ENCODE results near the gene STX11. TPM values are rescaled to one million over a fixed set of nuclear protein-coding genes. Genes with fewer than 3 reads are reported as not detected.

Gene STX11
- total RNA-seq, 1 experiment from 2014 or later: not detected

DNA sequence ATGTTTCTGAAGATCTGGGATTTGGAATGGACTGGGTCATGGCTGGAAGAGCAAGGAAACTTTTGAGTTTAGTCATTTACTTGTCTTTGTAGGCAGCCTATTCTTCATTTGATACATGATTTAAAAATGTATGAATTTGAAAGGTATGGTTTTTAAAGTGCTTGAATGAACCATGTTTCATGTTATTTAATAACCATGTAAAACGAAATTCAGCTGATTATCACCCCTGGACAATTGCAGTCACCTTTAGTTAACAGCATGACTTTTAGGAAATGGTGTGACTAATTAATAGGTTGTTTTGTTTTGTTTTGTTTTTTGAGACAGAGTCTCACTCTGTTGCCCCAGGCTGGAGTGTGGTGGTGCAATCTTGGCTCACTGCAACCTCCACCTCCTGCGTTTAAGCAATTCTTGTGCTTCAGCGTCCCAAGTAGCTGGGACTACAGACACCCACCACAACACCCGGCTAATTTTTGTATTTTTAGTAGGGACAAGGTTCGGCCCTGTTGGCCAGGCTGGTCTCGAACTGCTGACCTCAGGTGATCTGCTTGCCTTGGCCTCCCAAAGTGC is 2.1 kb downstream of the STX11 start:
- no peaks in the 10 kb centered on the region for H3K36me3 ChIP-seq (replicated peaks; ENCODE audit: control insufficient read depth, insufficient read depth, low read length)
- peaks cover 36% of the 10 kb centered on the region for H3K27me3 ChIP-seq (ENCODE audit: control insufficient read depth, insufficient read depth, low read length)
- H3K4me3 ChIP-seq (ENCODE audit: insufficient read depth, low read depth, low read length): no peak overlapping the region
- DNase-seq: no peak

DNA sequence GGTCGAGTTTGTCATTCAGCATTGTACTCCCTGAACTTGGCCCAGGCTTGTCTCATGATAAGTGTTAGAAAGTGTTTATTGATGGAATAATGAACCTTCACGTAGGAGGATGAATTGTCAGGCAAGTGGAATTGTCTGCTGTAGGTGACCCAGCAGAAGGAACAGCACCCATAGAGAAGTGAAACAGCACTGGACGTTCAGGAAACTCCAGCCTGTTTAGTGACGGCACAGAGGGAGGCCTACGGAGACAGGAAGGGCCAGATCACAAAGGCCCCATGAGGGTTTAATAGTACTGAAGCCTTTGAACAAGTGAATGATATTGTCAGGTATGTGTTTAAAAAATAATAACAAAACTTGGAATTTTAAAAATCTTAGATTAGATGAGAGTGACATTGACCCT is 2.9 kb downstream of the STX11 start:
- Histone ChIP-seq H3K36me3 (replicated peaks; ENCODE audit: control insufficient read depth, insufficient read depth, low read length) (no peaks in the 10 kb centered on the region), H3K27me3 (ENCODE audit: control insufficient read depth, insufficient read depth, low read length) (peaks cover 32% of the 10 kb centered on the region), H3K4me3 (ENCODE audit: insufficient read depth, low read depth, low read length) (no peak overlapping the region)
- no peak for DNase-seq

DNA sequence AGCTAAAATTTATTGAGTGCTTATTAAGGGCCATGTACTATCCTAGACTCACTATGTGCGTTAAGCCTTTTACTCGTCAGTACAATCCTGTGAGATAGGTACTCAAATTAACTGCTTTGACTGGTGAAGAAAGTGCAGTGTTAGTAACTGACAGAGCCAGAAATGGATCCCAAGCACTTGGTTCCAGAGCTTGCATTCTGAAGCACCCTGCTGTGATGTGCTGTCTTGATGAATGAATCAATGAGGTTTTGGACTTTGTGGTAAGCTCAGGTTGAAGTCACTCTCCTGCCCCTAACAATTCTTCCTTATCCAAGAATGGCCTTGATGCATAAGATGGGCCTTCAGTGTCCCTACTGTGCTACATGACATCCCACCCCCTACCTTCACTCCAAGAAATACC is 3.7 kb downstream of the STX11 start:
- H3K36me3 ChIP-seq (replicated peaks; ENCODE audit: control insufficient read depth, insufficient read depth, low read length): no peaks in the 10 kb centered on the region
- no peak overlapping the region for H3K4me3 ChIP-seq (ENCODE audit: insufficient read depth, low read depth, low read length)
- no peak for DNase-seq
- H3K27me3 ChIP-seq (ENCODE audit: control insufficient read depth, insufficient read depth, low read length): peaks cover 28% of the 10 kb centered on the region

DNA sequence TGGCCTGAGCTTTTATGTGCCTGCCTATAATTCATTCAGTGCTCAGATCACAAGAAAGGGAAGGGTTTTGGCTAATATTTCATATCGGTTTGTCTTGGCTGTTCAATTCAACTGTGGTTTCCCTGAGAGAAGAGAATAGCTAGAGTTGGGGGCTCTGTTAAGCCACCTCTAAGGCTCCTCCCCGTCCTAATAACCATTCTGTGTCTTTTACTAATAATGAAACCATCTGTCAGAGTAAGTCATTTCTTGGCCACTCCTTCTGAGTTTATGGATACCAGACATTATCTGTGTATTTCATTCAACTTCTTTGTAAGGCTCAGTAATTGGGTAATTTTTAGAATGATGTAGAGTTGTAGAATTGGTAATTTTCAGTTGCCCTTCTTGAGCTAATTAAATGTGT is 5.2 kb downstream of the STX11 start:
- no peak for DNase-seq
- Histone ChIP-seq H3K36me3 (replicated peaks; ENCODE audit: control insufficient read depth, insufficient read depth, low read length) (no peaks in the 10 kb centered on the region), H3K4me3 (ENCODE audit: insufficient read depth, low read depth, low read length) (no peak overlapping the region), H3K27me3 (ENCODE audit: control insufficient read depth, insufficient read depth, low read length) (peaks cover 12% of the 10 kb centered on the region)

DNA sequence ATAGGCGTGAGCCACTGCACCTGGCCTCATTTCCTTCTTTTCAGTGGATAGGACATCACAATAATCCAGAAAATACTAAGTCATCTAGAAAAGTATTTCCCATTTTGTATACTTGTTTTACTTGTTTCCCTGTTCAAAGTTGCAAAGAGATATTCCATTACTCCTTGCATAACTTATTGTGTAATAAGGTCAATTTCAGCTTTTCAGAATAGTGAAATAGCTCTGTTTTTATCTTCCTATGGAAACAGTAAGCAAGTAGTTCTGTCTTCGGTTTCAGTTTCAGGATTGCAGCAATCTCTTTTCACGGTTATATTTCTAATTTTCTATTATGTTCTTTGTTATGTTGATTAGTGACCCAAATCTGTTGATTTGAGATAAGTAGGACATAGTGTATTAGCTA is 6.0 kb downstream of the STX11 start:
- Histone ChIP-seq H3K4me3 (ENCODE audit: insufficient read depth, low read depth, low read length) (no peak overlapping the region), H3K36me3 (replicated peaks; ENCODE audit: control insufficient read depth, insufficient read depth, low read length) (no peaks in the 10 kb centered on the region), H3K27me3 (ENCODE audit: control insufficient read depth, insufficient read depth, low read length) (peaks cover 6% of the 10 kb centered on the region)
- DNase-seq: no peak

DNA sequence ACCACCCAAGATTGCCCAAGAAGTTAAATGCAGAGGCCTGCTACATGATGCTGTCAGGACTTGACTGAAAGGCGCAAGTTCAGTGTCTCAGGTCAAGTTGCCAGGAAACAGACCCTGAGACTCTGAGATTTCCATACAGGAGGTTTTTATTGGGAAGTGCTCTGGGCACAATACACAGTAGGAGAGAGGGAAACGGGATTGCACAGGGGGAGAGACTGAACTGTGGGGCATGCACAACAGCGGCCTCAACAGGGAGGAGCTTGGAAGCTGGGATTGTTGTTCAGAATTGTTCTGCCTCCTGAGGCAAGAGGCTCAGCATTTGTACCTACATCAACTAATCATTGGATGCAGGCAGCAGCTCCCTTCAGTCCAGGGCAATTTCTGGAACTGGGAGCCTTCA is 6.7 kb downstream of the STX11 start:
- peak; percentile 16 for DNase-seq
- Histone ChIP-seq H3K36me3 (replicated peaks; ENCODE audit: control insufficient read depth, insufficient read depth, low read length) (no peaks in the 10 kb centered on the region), H3K4me3 (ENCODE audit: insufficient read depth, low read depth, low read length) (no peak overlapping the region), H3K27me3 (ENCODE audit: control insufficient read depth, insufficient read depth, low read length) (no peaks in the 10 kb centered on the region)

DNA sequence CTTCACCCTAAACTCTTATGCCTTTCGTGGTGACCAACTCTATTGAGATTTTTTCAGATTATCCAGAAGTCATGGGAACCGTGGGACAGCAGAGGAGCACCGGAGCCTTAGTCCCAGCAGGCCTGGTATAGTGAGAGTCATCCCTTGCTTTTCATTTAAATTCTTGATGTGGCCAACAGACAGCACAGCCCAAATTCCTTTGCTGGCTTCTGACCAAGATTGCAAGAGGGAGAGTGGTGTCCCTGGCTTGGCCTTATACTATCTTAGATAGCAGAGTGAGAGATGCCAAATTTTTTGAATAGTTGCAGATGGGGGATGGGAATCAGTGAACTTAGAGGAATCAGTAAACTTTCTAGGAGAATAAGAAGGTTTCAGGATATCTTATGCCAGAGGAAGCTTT is 7.8 kb downstream of the STX11 start:
- H3K27me3 ChIP-seq (ENCODE audit: control insufficient read depth, insufficient read depth, low read length): no peaks in the 10 kb centered on the region
- DNase-seq: peak; percentile 25

DNA sequence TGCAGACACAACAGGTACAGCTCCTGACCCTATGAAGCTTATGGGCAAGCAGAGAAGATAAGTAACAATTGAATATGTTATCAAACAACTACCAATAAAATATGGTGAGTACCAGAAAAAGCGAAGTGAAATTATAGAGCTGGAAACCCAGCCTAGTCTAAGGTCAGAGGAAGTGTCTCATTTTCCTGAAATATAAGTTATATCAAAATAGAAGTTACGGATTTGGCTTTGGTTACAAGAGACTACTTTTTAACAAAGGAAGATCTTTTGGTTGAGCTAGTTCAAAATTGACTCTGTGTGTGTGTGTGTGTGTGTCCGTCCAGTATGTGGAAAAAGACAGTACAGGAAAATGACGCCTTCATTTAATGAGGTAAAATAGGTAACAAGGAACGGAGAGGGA is 8.9 kb downstream of the STX11 start:
- Histone ChIP-seq H3K36me3 (replicated peaks; ENCODE audit: control insufficient read depth, insufficient read depth, low read length) (no peaks in the 10 kb centered on the region), H3K4me3 (ENCODE audit: insufficient read depth, low read depth, low read length) (no peak overlapping the region), H3K27me3 (ENCODE audit: control insufficient read depth, insufficient read depth, low read length) (no peaks in the 10 kb centered on the region)
- no peak for DNase-seq

More for the DNA sequence above, 7.8 kb downstream of the STX11 start:
- Histone ChIP-seq H3K4me3 (ENCODE audit: insufficient read depth, low read depth, low read length) (no peak overlapping the region), H3K36me3 (replicated peaks; ENCODE audit: control insufficient read depth, insufficient read depth, low read length) (no peaks in the 10 kb centered on the region)

DNA sequence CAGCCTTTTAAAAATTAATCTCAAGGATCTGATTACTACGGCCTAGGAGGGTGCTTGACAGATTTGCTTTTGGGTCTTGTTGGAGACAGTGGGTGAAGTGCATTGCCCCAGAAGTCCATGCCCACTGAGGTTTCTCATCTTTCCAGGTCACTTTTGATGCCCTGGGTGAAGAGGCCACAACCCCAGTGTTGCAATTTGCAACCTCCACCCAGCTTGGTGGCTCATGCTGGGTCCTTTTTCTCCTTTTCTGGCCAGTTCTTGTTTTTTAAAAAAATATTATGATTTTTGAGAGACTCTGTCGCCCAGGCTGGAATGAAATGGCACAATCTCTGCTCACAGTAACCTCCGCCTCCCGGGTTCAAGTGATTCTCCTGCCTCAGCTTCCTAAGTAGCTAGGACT is 9.4 kb downstream of the STX11 start:
- Histone ChIP-seq H3K36me3 (replicated peaks; ENCODE audit: control insufficient read depth, insufficient read depth, low read length) (no peaks in the 10 kb centered on the region), H3K27me3 (ENCODE audit: control insufficient read depth, insufficient read depth, low read length) (no peaks in the 10 kb centered on the region), H3K4me3 (ENCODE audit: insufficient read depth, low read depth, low read length) (no peak overlapping the region)
- no peak for DNase-seq

DNA sequence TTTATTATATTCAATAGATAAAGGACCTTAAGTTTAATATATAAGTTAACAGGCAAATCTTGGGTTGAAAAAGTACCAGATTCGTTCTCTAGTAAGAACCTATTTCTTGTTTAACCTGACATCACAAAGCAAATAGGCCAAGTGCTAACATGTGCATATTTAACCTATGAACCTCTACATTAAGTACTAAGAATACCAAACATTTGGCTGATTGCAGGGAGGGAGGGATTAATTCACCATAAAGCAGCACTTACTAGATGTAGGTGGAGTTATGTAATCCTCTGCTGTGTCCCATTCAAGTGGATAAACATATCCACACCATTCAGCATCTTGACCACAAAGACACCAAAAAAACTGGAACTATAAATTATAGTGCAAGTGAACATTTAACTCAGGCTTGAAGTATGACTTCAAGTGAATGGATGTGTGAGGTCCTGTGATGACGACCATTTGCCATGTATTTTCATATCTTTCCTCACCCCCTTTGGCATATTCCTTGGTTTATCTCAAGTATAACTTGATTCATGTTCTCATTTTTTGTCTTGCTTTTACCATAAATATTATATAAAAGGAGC is 10.2 kb downstream of the STX11 start:
- Histone ChIP-seq H3K36me3 (replicated peaks; ENCODE audit: control insufficient read depth, insufficient read depth, low read length) (no peaks in the 10 kb centered on the region), H3K4me3 (ENCODE audit: insufficient read depth, low read depth, low read length) (no peak overlapping the region), H3K27me3 (ENCODE audit: control insufficient read depth, insufficient read depth, low read length) (no peaks in the 10 kb centered on the region)
- no peak for DNase-seq

DNA sequence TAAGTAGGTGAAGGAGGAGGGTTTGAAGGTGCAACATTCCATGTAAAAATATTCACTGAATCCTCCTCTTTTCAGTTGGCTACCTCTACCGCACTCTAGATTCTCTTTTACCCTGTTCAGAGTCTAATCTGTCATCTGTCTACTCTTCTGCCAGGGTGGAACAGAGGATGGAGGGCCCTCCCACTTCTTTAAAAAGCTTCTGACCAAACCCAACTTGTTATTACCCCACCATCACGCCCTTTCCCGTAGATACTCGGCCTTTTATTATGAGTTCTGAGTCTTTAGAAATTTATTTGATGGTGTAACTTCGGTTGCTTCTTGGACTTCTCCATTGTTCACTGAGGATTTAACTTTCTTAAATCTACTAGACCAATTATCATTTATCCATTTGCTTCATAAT is 11.7 kb downstream of the STX11 start:
- no peak overlapping the region for H3K4me3 ChIP-seq (ENCODE audit: insufficient read depth, low read depth, low read length)
- no peaks in the 10 kb centered on the region for H3K27me3 ChIP-seq (ENCODE audit: control insufficient read depth, insufficient read depth, low read length)
- H3K36me3 ChIP-seq (replicated peaks; ENCODE audit: control insufficient read depth, insufficient read depth, low read length): no peaks in the 10 kb centered on the region
- DNase-seq: no peak

DNA sequence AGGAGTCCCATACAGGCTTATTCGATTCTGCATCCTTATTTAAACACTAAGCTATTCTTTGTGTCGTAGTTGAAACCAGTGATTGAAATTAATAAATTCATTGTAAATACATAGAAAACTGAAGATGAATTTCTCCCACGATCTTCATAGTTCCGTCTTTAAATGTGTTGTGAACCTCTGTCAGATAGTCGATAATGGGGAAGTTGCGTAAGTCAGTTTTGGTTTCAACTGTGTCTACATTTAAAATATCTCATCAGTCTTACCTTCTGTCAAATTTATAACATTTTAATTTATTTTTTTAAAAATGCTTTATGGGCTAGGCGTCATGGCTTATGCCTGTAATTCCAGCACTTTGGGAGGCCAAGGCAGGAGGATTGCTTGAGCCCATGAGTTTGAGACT is 12.7 kb downstream of the STX11 start:
- no peak overlapping the region for H3K4me3 ChIP-seq (ENCODE audit: insufficient read depth, low read depth, low read length)
- no peak for DNase-seq

DNA sequence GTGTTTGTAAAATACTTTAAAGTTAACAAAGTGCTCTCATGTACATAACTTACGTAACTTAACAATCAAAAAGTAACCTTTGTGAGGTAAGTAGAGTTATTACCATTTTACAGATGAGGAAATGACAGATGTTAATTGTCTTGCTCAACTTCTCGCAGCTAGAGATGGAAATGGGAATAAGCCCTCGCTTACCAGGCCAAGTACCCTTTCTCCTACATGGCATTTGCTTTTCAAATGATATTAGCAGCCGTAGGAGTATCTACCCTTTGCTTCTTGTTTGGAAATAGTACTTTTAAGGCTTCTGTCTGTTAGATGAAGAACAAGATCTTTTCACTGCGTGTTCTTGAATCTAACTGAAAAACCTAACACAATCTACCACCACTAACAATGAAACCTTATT is 15.5 kb downstream of the STX11 start:
- Histone ChIP-seq H3K27me3 (ENCODE audit: control insufficient read depth, insufficient read depth, low read length) (no peaks in the 10 kb centered on the region), H3K4me3 (ENCODE audit: insufficient read depth, low read depth, low read length) (no peak overlapping the region), H3K36me3 (replicated peaks; ENCODE audit: control insufficient read depth, insufficient read depth, low read length) (no peaks in the 10 kb centered on the region)
- DNase-seq: no peak

More for the DNA sequence above, 12.7 kb downstream of the STX11 start:
- Histone ChIP-seq H3K27me3 (ENCODE audit: control insufficient read depth, insufficient read depth, low read length) (no peaks in the 10 kb centered on the region), H3K36me3 (replicated peaks; ENCODE audit: control insufficient read depth, insufficient read depth, low read length) (no peaks in the 10 kb centered on the region)

DNA sequence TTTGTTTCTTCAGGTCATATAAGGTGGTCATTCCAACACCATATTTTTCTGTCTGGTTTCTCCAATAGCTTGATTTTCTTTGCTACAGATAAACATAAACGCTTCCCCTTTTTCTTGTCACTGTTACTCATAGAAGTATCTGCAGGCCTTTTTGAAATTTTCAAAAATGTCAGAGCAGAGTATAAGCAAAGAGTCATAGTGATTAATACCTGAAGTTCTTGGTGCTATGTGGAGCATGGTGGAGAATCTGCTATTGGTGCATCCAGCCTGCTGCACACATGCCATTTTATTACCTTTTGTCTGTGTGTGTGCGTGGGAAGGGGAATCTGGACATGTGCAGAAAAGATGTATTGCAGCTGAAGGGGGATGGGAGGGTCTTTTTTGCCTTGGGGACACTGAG is 19.7 kb downstream of the STX11 start:
- DNase-seq: no peak
- Histone ChIP-seq H3K27me3 (ENCODE audit: control insufficient read depth, insufficient read depth, low read length) (no peaks in the 10 kb centered on the region), H3K36me3 (replicated peaks; ENCODE audit: control insufficient read depth, insufficient read depth, low read length) (no peaks in the 10 kb centered on the region), H3K4me3 (ENCODE audit: insufficient read depth, low read depth, low read length) (no peak overlapping the region)

DNA sequence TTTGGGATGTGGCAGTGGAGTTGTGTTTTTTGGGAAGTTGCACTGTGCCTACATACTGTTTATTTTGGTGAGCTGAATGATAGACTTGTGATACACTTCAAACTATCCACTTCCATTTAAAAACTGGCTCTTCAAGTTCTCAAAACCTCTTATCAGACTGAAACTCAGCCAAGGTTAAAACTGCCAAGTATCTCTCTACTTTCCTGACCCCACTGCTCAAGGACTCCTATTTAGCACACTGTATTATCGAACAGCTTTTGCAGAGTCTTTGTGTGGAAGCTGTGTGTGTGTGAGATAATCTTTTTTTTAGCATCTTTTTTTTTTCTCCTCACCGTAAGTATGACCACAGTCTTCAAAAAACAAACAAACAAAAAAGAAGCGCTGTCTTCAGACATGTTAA is 21.1 kb downstream of the STX11 start:
- DNase-seq: no peak
- Histone ChIP-seq H3K27me3 (ENCODE audit: control insufficient read depth, insufficient read depth, low read length) (no peaks in the 10 kb centered on the region), H3K4me3 (ENCODE audit: insufficient read depth, low read depth, low read length) (no peak overlapping the region), H3K36me3 (replicated peaks; ENCODE audit: control insufficient read depth, insufficient read depth, low read length) (no peaks in the 10 kb centered on the region)

DNA sequence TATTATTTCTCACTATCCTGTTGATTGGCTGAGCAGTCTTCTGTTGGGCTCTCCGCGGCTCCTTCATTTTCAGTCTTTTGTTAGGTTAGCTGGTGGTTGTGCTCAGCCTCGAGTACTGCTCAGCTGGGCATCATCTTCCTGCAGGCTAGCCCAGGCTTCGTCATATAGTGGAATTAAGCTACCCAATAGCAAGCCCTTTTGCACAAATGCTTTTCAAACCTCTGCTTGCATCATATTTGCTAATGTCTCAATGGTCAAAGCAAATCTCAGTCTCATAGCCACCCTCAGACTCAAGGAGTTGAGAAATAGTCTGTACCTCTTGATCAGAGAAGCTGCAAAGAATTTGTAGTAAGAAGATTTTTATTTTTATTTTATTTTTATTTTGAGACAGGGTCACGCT is 23.7 kb downstream of the STX11 start:
- DNase-seq: no peak

More for the DNA sequence above, 23.7 kb downstream of the STX11 start:
- H3K4me3 ChIP-seq (ENCODE audit: insufficient read depth, low read depth, low read length): no peak overlapping the region
- no peaks in the 10 kb centered on the region for H3K27me3 ChIP-seq (ENCODE audit: control insufficient read depth, insufficient read depth, low read length)
- no peaks in the 10 kb centered on the region for H3K36me3 ChIP-seq (replicated peaks; ENCODE audit: control insufficient read depth, insufficient read depth, low read length)

All from H7 (cell line).